H1 (cell line): ENCODE results near the gene PEX5L. TPM values are rescaled to one million over a fixed set of nuclear protein-coding genes. Genes with fewer than 3 reads are reported as not detected.

ENCODE experiments used
- CTCF ChIA-PET: fragments of 300-600 bp; sonication (Branson Sonifier 250); formaldehyde crosslinking; loops from one replicate; lab custom pipeline; 2021; ENCODE audit not compliant: partially characterized antibody; lab: Charles Lee
- POLR2A ChIA-PET: fragments of 300-600 bp; sonication (Branson Sonifier 250); formaldehyde crosslinking; loops from one replicate; lab custom pipeline; 2021; ENCODE audit warnings: inconsistent platforms; ENCODE audit not compliant: partially characterized antibody; lab: Charles Lee
- DNase-seq, 2 experiments: peaks; one replicate each; pipeline versions ENCODE4 v3.0.0 to v3.0.0-alpha.2; 2010 to 2022; ENCODE audit warnings: low spot score in 2 of 2, low read depth in 1 of 2, mixed read lengths in 1 of 2
- FAIRE-seq: peaks from 2 replicates; lab custom pipeline; 2011; peaks lifted over from hg19 to GRCh38; lab: Jason Lieb, UNC
- H2AFZ ChIP-seq: 2 replicates; pipeline ENCODE4 v1.8.1; 2012; ENCODE audit warnings: low read length, inconsistent platforms
- H2AK5ac ChIP-seq: 2 replicates; pipeline ENCODE4 v1.6.1; 2013; ENCODE audit warnings: low read depth, low read length
- H2BK120ac ChIP-seq: replicated peaks from 2 replicates; pipeline ENCODE3; 2013; ENCODE audit warnings: low read depth, low read length, inconsistent platforms
- H2BK12ac ChIP-seq: 2 replicates; pipeline ENCODE4 v1.6.1; 2013; ENCODE audit warnings: low read depth, low read length
- H2BK15ac ChIP-seq: 2 replicates; pipeline ENCODE4 v1.6.1; 2013; ENCODE audit warnings: low read length
- H2BK20ac ChIP-seq: 2 replicates; pipeline ENCODE4 v1.6.1; 2013; ENCODE audit warnings: low read length
- H2BK5ac ChIP-seq: 2 replicates; pipeline ENCODE4 v1.6.1; 2013; ENCODE audit warnings: low read depth, low read length
- H3K14ac ChIP-seq: 2 replicates; pipeline ENCODE4 v1.6.1; 2013; ENCODE audit warnings: inconsistent platforms; ENCODE audit not compliant: insufficient read length
- H3K18ac ChIP-seq: 2 replicates; pipeline ENCODE4 v1.6.1; 2013; ENCODE audit warnings: low read length; ENCODE audit errors: extremely low read depth
- H3K23ac ChIP-seq: 2 replicates; pipeline ENCODE4 v1.6.1; 2013; ENCODE audit warnings: inconsistent platforms; ENCODE audit not compliant: insufficient read length
- H3K23me2 ChIP-seq: 2 replicates; pipeline ENCODE4 v1.6.1; 2013; ENCODE audit warnings: low read depth, low read length
- H3K27ac ChIP-seq: 2 replicates; pipeline ENCODE4 v1.6.1; 2011; ENCODE audit warnings: low read depth, low read length, inconsistent platforms
- H3K27me3 ChIP-seq, 4 experiments: replicated peaks in 1 of 4; 1 replicate in 1 of 4; 2 replicates in 3 of 4; pipeline versions ENCODE4 v1.6.1 to v1.8.1; 2011 to 2013; ENCODE audit warnings: low read length in 3 of 4, mild to moderate bottlenecking in 3 of 4, inconsistent platforms in 2 of 4, mixed read lengths in 2 of 4, moderate library complexity in 1 of 4; ENCODE audit not compliant: control insufficient read depth in 3 of 4, insufficient read depth in 3 of 4; ENCODE audit errors: extremely low read depth in 1 of 4
- H3K36me3 ChIP-seq, 4 experiments: 2 replicates each; pipeline versions ENCODE4 v1.6.1 to v1.8.1; 2011 to 2013; ENCODE audit warnings: mild to moderate bottlenecking in 4 of 4, low read length in 3 of 4, moderate library complexity in 2 of 4, control low read depth in 1 of 4, inconsistent platforms in 1 of 4; ENCODE audit not compliant: insufficient read depth in 4 of 4, control insufficient read depth in 2 of 4
- H3K4ac ChIP-seq: replicated peaks from 2 replicates; pipeline ENCODE3; 2013; ENCODE audit warnings: low read length, low read depth, mixed read lengths, inconsistent platforms; ENCODE audit not compliant: insufficient read length
- H3K4me1 ChIP-seq, 4 experiments: replicated peaks in 1 of 4; 1 replicate in 1 of 4; 2 replicates in 3 of 4; pipeline versions ENCODE4 v1.6.1 to v1.8.1; 2011 to 2013; ENCODE audit warnings: low read length in 3 of 4, inconsistent platforms in 2 of 4, mixed read lengths in 1 of 4; ENCODE audit not compliant: insufficient read depth in 4 of 4, control insufficient read depth in 3 of 4
- H3K4me2 ChIP-seq, 2 experiments: 2 replicates each; pipeline versions ENCODE4 v1.6.1 to v1.8.1; 2011 to 2013; ENCODE audit warnings: low read depth in 2 of 2, low read length in 2 of 2, control low read depth in 1 of 2, inconsistent platforms in 1 of 2, mild to moderate bottlenecking in 1 of 2; ENCODE audit not compliant: insufficient read depth in 1 of 2
- H3K4me3 ChIP-seq, 4 experiments: fragments of 200-600, 300-600 bp in 1 of 4; sonication (generic), shearing (Covaris generic), sonication (Bioruptor Twin) in 1 of 4; 2 replicates each; pipeline versions ENCODE4 v1.5.1 to v1.8.1; 2011 to 2016; ENCODE audit warnings: low read length in 4 of 4, low read depth in 3 of 4, control low read depth in 2 of 4, inconsistent platforms in 2 of 4, mild to moderate bottlenecking in 2 of 4, mixed read lengths in 1 of 4, moderate library complexity in 1 of 4; ENCODE audit not compliant: insufficient read depth in 2 of 4; ENCODE audit errors: extremely low read depth in 1 of 4
- H3K56ac ChIP-seq: replicated peaks from 2 replicates; pipeline ENCODE3; 2013; ENCODE audit warnings: low read depth, mild to moderate bottlenecking, mixed read lengths, low read length, inconsistent platforms; ENCODE audit not compliant: insufficient read length
- H3K79me1 ChIP-seq: 2 replicates; pipeline ENCODE4 v1.6.1; 2013; ENCODE audit warnings: low read depth, low read length, control low read depth
- H3K79me2 ChIP-seq, 2 experiments: 2 replicates each; pipeline versions ENCODE4 v1.6.1 to v1.8.1; 2012 to 2013; ENCODE audit warnings: low read length in 2 of 2, mild to moderate bottlenecking in 2 of 2, inconsistent platforms in 1 of 2; ENCODE audit not compliant: insufficient read depth in 2 of 2, control insufficient read depth in 1 of 2
- H3K9ac ChIP-seq, 4 experiments: replicated peaks in 1 of 4; 1 replicate in 1 of 4; 2 replicates in 3 of 4; pipeline versions ENCODE4 v1.6.1 to v1.8.1; 2011 to 2013; ENCODE audit warnings: low read depth in 3 of 4, low read length in 3 of 4, control low read depth in 2 of 4, mild to moderate bottlenecking in 2 of 4, moderate library complexity in 2 of 4, inconsistent platforms in 1 of 4; ENCODE audit errors: extremely low read depth in 1 of 4
- H3K9me3 ChIP-seq, 2 experiments: 2 replicates each; pipeline versions ENCODE4 v1.6.1 to v1.8.1; 2012 to 2013; ENCODE audit warnings: mild to moderate bottlenecking in 2 of 2, moderate library complexity in 2 of 2, control low read depth in 1 of 2, inconsistent platforms in 1 of 2, low read depth in 1 of 2, low read length in 1 of 2, mixed read lengths in 1 of 2; ENCODE audit not compliant: insufficient read depth in 2 of 2
- H4K20me1 ChIP-seq, 2 experiments: replicated peaks in 1 of 2; 2 replicates each; pipeline versions ENCODE3 to v1.8.1; 2011 to 2013; ENCODE audit warnings: inconsistent platforms in 2 of 2, low read length in 2 of 2, mild to moderate bottlenecking in 1 of 2; ENCODE audit not compliant: insufficient read depth in 2 of 2, control insufficient read depth in 1 of 2
- H4K5ac ChIP-seq: 2 replicates; pipeline ENCODE4 v1.6.1; 2013; ENCODE audit warnings: low read length, low read depth, mixed read lengths, inconsistent platforms; ENCODE audit not compliant: insufficient read length
- H4K8ac ChIP-seq: 2 replicates; pipeline ENCODE4 v1.8.0; 2013; ENCODE audit warnings: mild to moderate bottlenecking, moderate library complexity, low read length, inconsistent platforms; ENCODE audit not compliant: insufficient read depth; ENCODE audit errors: extremely low read depth
- H4K91ac ChIP-seq: replicated peaks from 2 replicates; pipeline ENCODE3; 2013; ENCODE audit warnings: low read length, mixed read lengths, inconsistent platforms; ENCODE audit not compliant: insufficient read length
- ASH2L ChIP-seq: fragments of 200-600, 300-600 bp; sonication (generic); IDR thresholded peaks from one replicate; pipeline ENCODE4 v1.7.1; 2017; ENCODE audit warnings: low read length
- BRCA1 ChIP-seq: IDR thresholded peaks from 2 replicates; pipeline ENCODE4 v1.6.1; 2012; ENCODE audit warnings: low read depth, low read length, improper control_type of control experiment
- HDAC2 ChIP-seq, 2 experiments: fragments of 300-600 bp in 1 of 2; sonication (generic) in 1 of 2; IDR thresholded peaks; 2 replicates each; pipeline ENCODE4 v1.6.1; 2011 to 2012; ENCODE audit warnings: low read depth in 2 of 2, low read length in 2 of 2, mild to moderate bottlenecking in 2 of 2, moderate library complexity in 2 of 2, borderline replicate concordance in 1 of 2, inconsistent platforms in 1 of 2
- JUN ChIP-seq: IDR thresholded peaks from 2 replicates; pipeline ENCODE4 v1.6.1; 2011; ENCODE audit warnings: low read depth, mild to moderate bottlenecking, improper control_type of control experiment, low read length
- KDM1A ChIP-seq: fragments of 200-600, 300-600 bp; sonication (generic); IDR thresholded peaks from 2 replicates; pipeline ENCODE4 v1.7.1; 2016; ENCODE audit warnings: mild to moderate bottlenecking, low read length, borderline replicate concordance
- KDM5A ChIP-seq: fragments of 200-600 bp; IDR thresholded peaks from 2 replicates; pipeline ENCODE4 v1.7.1; 2012; ENCODE audit warnings: mild to moderate bottlenecking, low read length, inconsistent platforms, mixed read lengths
- POLR2A ChIP-seq, 2 experiments: IDR thresholded peaks; 1 replicate in 1 of 2; 2 replicates in 1 of 2; pipeline ENCODE4 v1.6.1; 2011; ENCODE audit warnings: low read depth in 2 of 2, low read length in 2 of 2, mild to moderate bottlenecking in 2 of 2; ENCODE audit errors: control extremely low read depth in 1 of 2
- SAP30 ChIP-seq: fragments of 300-600 bp; sonication (generic); IDR thresholded peaks from 2 replicates; pipeline ENCODE4 v1.7.1; 2012; ENCODE audit warnings: low read length, moderate library complexity, mild to moderate bottlenecking, inconsistent platforms; ENCODE audit not compliant: insufficient read depth, insufficient replicate concordance
- SIN3A ChIP-seq, 2 experiments: IDR thresholded peaks in 1 of 2; conservative IDR thresholded peaks in 1 of 2; 2 replicates each; pipeline ENCODE4 v1.6.1; 2011 to 2012; ENCODE audit warnings: low read length in 2 of 2, improper control_type of control experiment in 1 of 2, low read depth in 1 of 2, mild to moderate bottlenecking in 1 of 2
- SP2 ChIP-seq: IDR thresholded peaks from 2 replicates; pipeline ENCODE4 v1.6.1; 2012; ENCODE audit warnings: mild to moderate bottlenecking, low read length, inconsistent platforms
- SUZ12 ChIP-seq: fragments of 200-600 bp; sonication (generic); IDR thresholded peaks from 2 replicates; pipeline ENCODE4 v1.6.1; 2012; ENCODE audit warnings: mild to moderate bottlenecking, inconsistent platforms, low read length, moderate library complexity, mixed read lengths
- TAF1 ChIP-seq: IDR thresholded peaks from 2 replicates; pipeline ENCODE4 v1.6.1; 2011; ENCODE audit warnings: mild to moderate bottlenecking, low read depth, low read length
- TCF12 ChIP-seq: IDR thresholded peaks from 2 replicates; pipeline ENCODE4 v1.6.1; 2011; ENCODE audit warnings: low read depth, mild to moderate bottlenecking, low read length
- WGBS, 2 experiments: shearing (Covaris generic) in 1 of 2; methylation state at CpG; one replicate each; pipeline versions ENCODE4 v1.1.6 to v1.1.7; 2013 to 2015; ENCODE audit warnings: low lambda C conversion rate in 2 of 2, mixed read lengths in 2 of 2, inconsistent platforms in 1 of 2, low coverage in 1 of 2, missing lambda C conversion rate in 1 of 2; ENCODE audit not compliant: insufficient replicate concordance in 2 of 2, insufficient coverage in 1 of 2, insufficient read length in 1 of 2; ENCODE audit errors: extremely low coverage in 1 of 2, missing lambda C conversion rate in 1 of 2; 5-methylcytosine and 5-hydroxymethylcytosine counted together
- polyA plus RNA-seq, 7 experiments: library from polyadenylated mRNA; depleted of rRNA in 3 of 7; stranded (reverse) in 5 of 7; unstranded in 2 of 7; fragments of >200 nt in 5 of 7; fragments of 200-250 nt in 2 of 7; gene quantifications; 1 replicate in 5 of 7; 2 replicates in 1 of 7; 4 replicates in 1 of 7; pipeline versions ENCODE4 v1.2.1 to v1.2.3, GENCODE V29; 2011 to 2013; ENCODE audit warnings: missing spikeins in 2 of 7, mixed read lengths in 2 of 7
- total RNA-seq: library from RNA; stranded (reverse); fragmentation: NEBNext Ultra II Directional; extraction: Animal tissue kit (Norgen Biotek cat#: 25700); gene quantifications from 2 replicates; pipeline ENCODE4 v1.2.1, GENCODE V29; 2021
- TF ChIP-seq, protein P1 (sequence below): IDR thresholded peaks from 2 replicates; pipeline ENCODE4 v1.6.1; 2012; ENCODE audit warnings: inconsistent platforms

PEX5L gene
- total and polyA plus RNA-seq, 2 of the 8 experiments (the other 6 are each of a cell fraction or from before 2014, with no cell fraction given): 0.80 to 4.2 TPM

DNA sequence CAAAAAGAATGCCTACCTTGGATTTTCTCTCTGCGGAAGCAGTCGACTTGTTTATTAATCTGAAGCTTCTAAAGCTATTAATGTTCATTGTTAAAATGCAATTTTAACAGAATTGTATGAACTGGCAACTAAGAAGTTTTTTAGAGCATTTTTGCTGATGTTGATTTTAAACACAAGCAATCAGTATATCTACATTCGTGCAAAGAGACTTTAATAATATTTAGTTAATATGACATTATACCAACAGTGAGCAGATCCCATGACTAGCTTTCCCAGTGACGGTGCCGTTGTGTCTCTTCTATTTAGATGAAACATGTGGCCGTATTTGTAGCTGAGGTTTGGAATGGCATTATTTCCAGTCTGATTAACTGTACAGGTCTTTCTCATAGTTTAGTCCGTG is 88.0 kb downstream of the PEX5L start:
- Histone ChIP-seq H2AFZ (no peak overlapping the region), H4K91ac (no peak overlapping the region), H3K4me1 (peaks cover 4 to 12% (median 9%) of the 10 kb centered on the region in 4 experiments; a peak in 6 of 7 replicates), H3K9ac (no peak overlapping the region), H2AK5ac (no peak overlapping the region), H2BK5ac (no peak overlapping the region), H3K56ac (no peak overlapping the region), H3K18ac (no peak overlapping the region), H3K23me2 (no peaks in the 10 kb centered on the region), H3K14ac (no peak overlapping the region), H3K23ac (no peak overlapping the region), H3K79me1 (no peaks in the 10 kb centered on the region), H3K36me3 (no peaks in the 10 kb centered on the region), H2BK120ac (no peak overlapping the region), H3K4me3 (no peak overlapping the region), H3K27me3 (no peaks in the 10 kb centered on the region), H3K4me2 (no peak overlapping the region), H4K20me1 (no peaks in the 10 kb centered on the region), H3K79me2 (no peaks in the 10 kb centered on the region), H4K8ac (no peak overlapping the region), H2BK20ac (no peak overlapping the region), H3K4ac (no peak overlapping the region), H3K27ac (no peak overlapping the region), H2BK15ac (no peak overlapping the region), H2BK12ac (no peak overlapping the region), H3K9me3 (no peaks in the 10 kb centered on the region), H4K5ac (no peak overlapping the region)
- POLR2A ChIA-PET: no interaction called here
- FAIRE-seq: no peak
- CTCF ChIA-PET: interaction anchor here (1.5 to 1.6 kb wide), 2 partner anchors 20 to 70 kb away, joined by 3 to 8 read pairs; no protein-coding TSS in a partner anchor
- 88% methylated on average over 7 of the region's 7 CpGs; no CpG with 5 or more reads in 1 of the 2 experiments for WGBS, 2 experiments
- no peak for DNase-seq
- TF ChIP-seq JUN (no peak), POLR2A (IDR thresholded peaks at IDR 0.05; ENCODE audit: control extremely low read depth in 1 of 2, low read depth in 2 of 2, low read length in 2 of 2) (no peak), SAP30 (no peak), KDM5A (no peak), TCF12 (no peak), KDM1A (no peak), BRCA1 (no peak), ASH2L (no peak), SUZ12 (no peak), HDAC2 (IDR thresholded peaks at IDR 0.05; ENCODE audit: borderline replicate concordance in 1 of 2, low read depth in 2 of 2, low read length in 2 of 2) (no peak), SP2 (no peak), TAF1 (no peak), SIN3A (conservative IDR thresholded peaks at IDR 0.05 in 1 of 2, IDR thresholded peaks at IDR 0.05 in 1 of 2; ENCODE audit: low read depth in 1 of 2, low read length in 2 of 2) (no peak)
- TF ChIP-seq, protein P1, sequence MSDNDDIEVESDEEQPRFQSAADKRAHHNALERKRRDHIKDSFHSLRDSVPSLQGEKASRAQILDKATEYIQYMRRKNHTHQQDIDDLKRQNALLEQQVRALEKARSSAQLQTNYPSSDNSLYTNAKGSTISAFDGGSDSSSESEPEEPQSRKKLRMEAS: no peak
